RPMI8226 (cell line): ENCODE data around the gene MOGAT3.
"Not testable (repeated sequence)": the region's sequence is repeated elsewhere in the genome, so short reads cannot be mapped to it uniquely, and the experiment has no call there.

Experiments used
- DNase-seq: peaks from one replicate; pipeline ENCODE4 v3.0.0-alpha.2; 2015

MOGAT3 gene

GRCh38 chr7:101203740-101204738, 3.2 kb upstream of the MOGAT3 start:
- DNase-seq: not testable (repeated sequence)

GRCh38 chr7:101202603-101202918, 1.7 kb upstream of the MOGAT3 start:
- DNase-seq: no peak

GRCh38 chr7:101201695-101202602, 1.1 kb upstream of the MOGAT3 start:
- DNase-seq: peak; percentile 83

- DNase-seq: no peak
These were observed 353 bp downstream of the MOGAT3 start for GRCh38 chr7:101200504-101200861.

GRCh38 chr7:101199522-101199921, 1.3 kb downstream of the MOGAT3 start:
- not testable (repeated sequence) for DNase-seq

GRCh38 chr7:101198476-101198875, 2.4 kb downstream of the MOGAT3 start:
- DNase-seq: no peak

GRCh38 chr7:101197991-101198390, 2.8 kb downstream of the MOGAT3 start:
- no peak for DNase-seq

- DNase-seq: no peak
These were observed 5.0 kb downstream of the MOGAT3 start for GRCh38 chr7:101195884-101196283.

- DNase-seq: no peak
These were observed 11.7 kb downstream of the MOGAT3 start for GRCh38 chr7:101189109-101189508.

- DNase-seq: peak; percentile 54
These were observed 13.9 kb downstream of the MOGAT3 start for GRCh38 chr7:101186844-101187428.

GRCh38 chr7:101186194-101186593, 14.6 kb downstream of the MOGAT3 start:
- no peak for DNase-seq

- DNase-seq: no peak
These were observed 15.5 kb downstream of the MOGAT3 start for GRCh38 chr7:101185258-101185839.

- DNase-seq: no peak
These were observed 20.6 kb downstream of the MOGAT3 start, which contains the start of gene NAT16 for GRCh38 chr7:101180130-101180755. TSS of gene NAT16 (minus strand) at chr7:101180293. CDS start at chr7:101174807, 5,486 bp downstream.

- DNase-seq: no peak
These were observed 21.1 kb downstream of the MOGAT3 start for GRCh38 chr7:101179713-101180112.

GRCh38 chr7:101179117-101179516, 21.7 kb downstream of the MOGAT3 start:
- peak; percentile 70 for DNase-seq

- no peak for DNase-seq
These were observed 23.2 kb downstream of the MOGAT3 start for GRCh38 chr7:101177644-101178043.

GRCh38 chr7:101175664-101176063, 25.2 kb downstream of the MOGAT3 start:
- no peak for DNase-seq

- DNase-seq: peak; percentile 79
These were observed 26.4 kb downstream of the MOGAT3 start for GRCh38 chr7:101174322-101174854.

GRCh38 chr7:101173752-101174244, 27.0 kb downstream of the MOGAT3 start:
- DNase-seq: peak; percentile 60

GRCh38 chr7:101172854-101173751, 27.7 kb downstream of the MOGAT3 start:
- DNase-seq: peak; percentile 93
